ENCODE measurements around the gene WBP2NL. TPM values are rescaled to one million over a fixed set of nuclear protein-coding genes. Genes with fewer than 3 reads are reported as not detected.

WBP2NL gene
- total and polyA plus RNA-seq, 2 of the 8 experiments (the other 6 are each of a cell fraction or from before 2014, with no cell fraction given): not detected

DNA sequence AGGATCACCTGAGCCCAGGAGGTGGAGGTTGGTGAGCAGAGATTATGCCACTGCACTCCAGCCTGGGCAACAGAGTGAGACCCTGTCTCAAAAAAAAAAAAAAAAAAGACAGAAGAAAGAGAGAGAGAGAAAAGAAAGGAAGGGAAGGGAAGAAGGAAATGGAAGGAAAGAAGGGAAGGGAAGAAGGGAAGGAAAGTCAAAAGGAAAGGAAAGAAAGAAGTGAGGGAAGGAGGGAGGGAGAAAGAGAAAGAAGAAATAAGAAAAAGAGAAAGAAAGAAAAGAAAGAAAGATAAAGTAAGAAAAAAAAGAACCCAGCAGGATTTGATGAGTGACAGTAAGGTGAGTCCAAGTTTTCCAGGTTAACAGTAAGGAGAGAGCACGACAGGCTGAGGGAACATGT is 19.6 kb downstream of the WBP2NL start:
- no peak overlapping the region for H2AK5ac ChIP-seq (ENCODE audit: low read depth, low read length)
- WGBS, 2 experiments (ENCODE audit: extremely low coverage in 1 of 2, insufficient coverage in 1 of 2, insufficient read length in 1 of 2, insufficient replicate concordance in 2 of 2, low coverage in 1 of 2, low lambda C conversion rate in 2 of 2, missing lambda C conversion rate in 1 of 2): 89% methylated on average over 1 of the region's 1 CpG; no CpG with 5 or more reads in 1 of the 2 experiments
- no peaks in the 10 kb centered on the region for H3K27me3 ChIP-seq (replicated peaks in 1 of 4; ENCODE audit: control insufficient read depth in 3 of 4, extremely low read depth in 1 of 4, insufficient read depth in 3 of 4, low read length in 3 of 4)
- H2BK15ac ChIP-seq (ENCODE audit: low read length): no peak overlapping the region
- no peak overlapping the region for H2BK120ac ChIP-seq (replicated peaks; ENCODE audit: low read depth, low read length)
- H3K14ac ChIP-seq (ENCODE audit: insufficient read length): no peak overlapping the region
- DNase-seq (ENCODE audit: low read depth in 1 of 2, low spot score in 2 of 2) (no peak), FAIRE-seq (no peak)
- no peak overlapping the region for H3K18ac ChIP-seq (ENCODE audit: extremely low read depth, low read length)
- no peaks in the 10 kb centered on the region for H3K4me1 ChIP-seq (replicated peaks in 1 of 4; ENCODE audit: control insufficient read depth in 3 of 4, insufficient read depth in 4 of 4, low read length in 3 of 4)
- no peak overlapping the region for H4K91ac ChIP-seq (replicated peaks; ENCODE audit: insufficient read length, low read length)
- H3K27ac ChIP-seq (ENCODE audit: low read depth, low read length): no peak overlapping the region
- H3K79me2 ChIP-seq (ENCODE audit: control insufficient read depth in 1 of 2, insufficient read depth in 2 of 2, low read length in 2 of 2): no peaks in the 10 kb centered on the region
- H3K4me3 ChIP-seq (ENCODE audit: extremely low read depth in 1 of 4, insufficient read depth in 2 of 4, low read depth in 3 of 4, low read length in 4 of 4): no peak overlapping the region
- H2AFZ ChIP-seq (ENCODE audit: low read length): no peak overlapping the region
- no peak overlapping the region for H3K23ac ChIP-seq (ENCODE audit: insufficient read length)
- no peak overlapping the region for H4K8ac ChIP-seq (ENCODE audit: extremely low read depth, insufficient read depth, low read length)
- H3K4me2 ChIP-seq (ENCODE audit: insufficient read depth in 1 of 2, low read depth in 2 of 2, low read length in 2 of 2): no peak overlapping the region
- no peaks in the 10 kb centered on the region for H3K23me2 ChIP-seq (ENCODE audit: low read depth, low read length)
- no peaks in the 10 kb centered on the region for H4K20me1 ChIP-seq (replicated peaks in 1 of 2; ENCODE audit: control insufficient read depth in 1 of 2, insufficient read depth in 2 of 2, low read length in 2 of 2)
- POLR2A ChIA-PET (ENCODE audit: partially characterized antibody): no interaction called here
- H3K9me3 ChIP-seq (ENCODE audit: insufficient read depth in 2 of 2, low read depth in 1 of 2, low read length in 1 of 2): no peaks in the 10 kb centered on the region
- no peak overlapping the region for H2BK5ac ChIP-seq (ENCODE audit: low read depth, low read length)
- no peaks in the 10 kb centered on the region for H3K79me1 ChIP-seq (ENCODE audit: low read depth, low read length)
- H4K5ac ChIP-seq (ENCODE audit: insufficient read length, low read depth, low read length): no peak overlapping the region
- no peaks in the 10 kb centered on the region for H3K36me3 ChIP-seq (ENCODE audit: control insufficient read depth in 2 of 4, insufficient read depth in 4 of 4, low read length in 3 of 4)
- H2BK20ac ChIP-seq (ENCODE audit: low read length): no peak overlapping the region
- H3K9ac ChIP-seq (replicated peaks in 1 of 4; ENCODE audit: extremely low read depth in 1 of 4, low read depth in 3 of 4, low read length in 3 of 4): no peak overlapping the region
- no peak overlapping the region for H2BK12ac ChIP-seq (ENCODE audit: low read depth, low read length)
- H3K4ac ChIP-seq (replicated peaks; ENCODE audit: insufficient read length, low read depth, low read length): no peak overlapping the region
- no peak overlapping the region for H3K56ac ChIP-seq (replicated peaks; ENCODE audit: insufficient read length, low read depth, low read length)
- CTCF ChIA-PET (ENCODE audit: partially characterized antibody): no interaction called here
- TF ChIP-seq KDM5A (IDR thresholded peaks at IDR 0.05; ENCODE audit: low read length): no peak
- no peak for TF ChIP-seq CEBPB (IDR thresholded peaks at IDR 0.05; ENCODE audit: low read depth, low read length)
- TF ChIP-seq TBP (IDR thresholded peaks at IDR 0.05; ENCODE audit: low read depth, low read length): no peak
- no peak for TF ChIP-seq SIX5 (IDR thresholded peaks at IDR 0.05; ENCODE audit: low read depth, low read length)
- TF ChIP-seq RNF2 (IDR thresholded peaks at IDR 0.05; ENCODE audit: borderline replicate concordance, low read depth, low read length, missing control alignments, poor library complexity, severe bottlenecking): no peak
- no peak for TF ChIP-seq TCF12 (IDR thresholded peaks at IDR 0.05; ENCODE audit: low read depth, low read length)
- TF ChIP-seq MAFK (IDR thresholded peaks at IDR 0.05; ENCODE audit: low read depth, low read length): no peak
- TF ChIP-seq PHF8 (conservative IDR thresholded peaks at IDR 0.05; ENCODE audit: low read depth, low read length): no peak
- no peak for TF ChIP-seq SP4 (IDR thresholded peaks at IDR 0.05; ENCODE audit: low read length)
- no peak for TF ChIP-seq ATF3 (IDR thresholded peaks at IDR 0.05; ENCODE audit: insufficient read depth, low read depth, low read length)
- TF ChIP-seq, protein P1, sequence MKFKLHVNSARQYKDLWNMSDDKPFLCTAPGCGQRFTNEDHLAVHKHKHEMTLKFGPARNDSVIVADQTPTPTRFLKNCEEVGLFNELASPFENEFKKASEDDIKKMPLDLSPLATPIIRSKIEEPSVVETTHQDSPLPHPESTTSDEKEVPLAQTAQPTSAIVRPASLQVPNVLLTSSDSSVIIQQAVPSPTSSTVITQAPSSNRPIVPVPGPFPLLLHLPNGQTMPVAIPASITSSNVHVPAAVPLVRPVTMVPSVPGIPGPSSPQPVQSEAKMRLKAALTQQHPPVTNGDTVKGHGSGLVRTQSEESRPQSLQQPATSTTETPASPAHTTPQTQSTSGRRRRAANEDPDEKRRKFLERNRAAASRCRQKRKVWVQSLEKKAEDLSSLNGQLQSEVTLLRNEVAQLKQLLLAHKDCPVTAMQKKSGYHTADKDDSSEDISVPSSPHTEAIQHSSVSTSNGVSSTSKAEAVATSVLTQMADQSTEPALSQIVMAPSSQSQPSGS (IDR thresholded peaks at IDR 0.05; ENCODE audit: low read length): no peak
- TF ChIP-seq JUND (IDR thresholded peaks at IDR 0.05; ENCODE audit: low read length): no peak
- no peak for TF ChIP-seq SUZ12 (IDR thresholded peaks at IDR 0.05; ENCODE audit: low read length)

Data from H1 (cell line).